Ectodermal cell (in vitro differentiated cells): ENCODE results near the gene GMPR2.
A peak's percentile ranks its signal among the peaks of the same experiment; 100 is the strongest.
"Not testable (repeated sequence)": the region's sequence is repeated elsewhere in the genome, so short reads cannot be mapped to it uniquely, and the experiment has no call there.

Experiments used
- H3K27ac ChIP-seq: 2 replicates; pipeline ENCODE4 v1.7.0; 2013; ENCODE audit warnings: mild to moderate bottlenecking, low read depth, low read length; ENCODE audit not compliant: insufficient read depth, poor library complexity, severe bottlenecking
- H3K27me3 ChIP-seq: 2 replicates; pipeline ENCODE4 v1.7.0; 2013; ENCODE audit warnings: mild to moderate bottlenecking, low read length; ENCODE audit not compliant: insufficient read depth, control insufficient read depth, poor library complexity, severe bottlenecking
- H3K36me3 ChIP-seq: one replicate; pipeline ENCODE4 v1.7.0; 2013; ENCODE audit warnings: low read length; ENCODE audit not compliant: control insufficient read depth, insufficient read depth
- H3K4me1 ChIP-seq: one replicate; pipeline ENCODE4 v1.7.0; 2013; ENCODE audit warnings: low read length; ENCODE audit not compliant: control insufficient read depth, insufficient read depth
- H3K4me3 ChIP-seq: 2 replicates; pipeline ENCODE4 v1.7.0; 2013; ENCODE audit warnings: low read depth, low read length, control low read depth; ENCODE audit not compliant: insufficient read depth
- H3K9me3 ChIP-seq: 2 replicates; pipeline ENCODE4 v1.7.0; 2013; ENCODE audit warnings: mild to moderate bottlenecking, low read length, moderate library complexity; ENCODE audit not compliant: control insufficient read depth
- WGBS, 2 experiments: methylation state at CpG; one replicate each; pipeline ENCODE4 v1.1.7; 2013; ENCODE audit warnings: missing lambda C conversion rate in 2 of 2; 5-methylcytosine and 5-hydroxymethylcytosine counted together

Gene GMPR2

DNA sequence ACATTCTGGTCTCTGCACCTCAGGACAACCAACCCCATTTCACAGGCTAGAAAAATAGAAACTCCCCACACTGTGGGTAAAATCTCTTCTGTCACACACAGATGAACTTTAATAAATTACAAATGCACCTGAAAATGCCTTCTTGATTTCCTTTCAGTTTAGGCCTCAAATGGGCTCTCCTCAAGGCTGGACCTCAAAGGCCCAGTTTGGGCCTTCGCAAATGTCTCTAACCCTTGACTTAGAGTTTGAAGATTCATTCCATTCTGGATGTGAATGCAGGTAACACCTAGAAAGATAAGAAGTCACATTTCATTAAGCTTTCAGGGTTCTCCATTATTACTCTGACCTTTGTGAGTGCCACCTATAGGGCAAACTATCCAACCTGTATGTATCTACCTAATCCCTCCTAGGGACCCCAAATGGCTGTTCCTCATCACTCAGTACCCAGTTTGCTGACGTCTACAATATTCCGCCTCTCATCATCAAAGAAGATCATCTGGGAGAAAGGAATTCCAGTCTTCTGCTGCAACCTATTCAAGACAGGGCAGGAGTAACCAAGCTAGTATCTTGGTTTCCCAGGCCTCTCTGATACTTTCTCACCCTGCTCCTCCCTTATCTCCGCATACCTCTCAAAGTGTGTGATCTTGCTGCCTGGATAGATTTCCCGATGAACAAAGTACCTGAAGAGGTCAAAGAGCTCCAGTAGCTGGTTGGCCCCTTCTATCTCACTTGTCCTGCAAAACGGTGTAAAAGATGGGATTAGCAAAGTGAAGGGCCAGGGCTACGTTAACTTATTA lies 18.7 kb upstream of the GMPR2 start:
- Histone ChIP-seq H3K36me3 (peaks cover 16% of the 10 kb centered on the region), H3K4me3 (peak overlapping the region; percentile 54), H3K4me1 (peaks cover 8% of the 10 kb centered on the region), H3K27me3 (no peaks in the 10 kb centered on the region), H3K27ac (no peak overlapping the region), H3K9me3 (no peaks in the 10 kb centered on the region)
- 95% methylated on average over 7 of the region's 7 CpGs for WGBS, 2 experiments

DNA sequence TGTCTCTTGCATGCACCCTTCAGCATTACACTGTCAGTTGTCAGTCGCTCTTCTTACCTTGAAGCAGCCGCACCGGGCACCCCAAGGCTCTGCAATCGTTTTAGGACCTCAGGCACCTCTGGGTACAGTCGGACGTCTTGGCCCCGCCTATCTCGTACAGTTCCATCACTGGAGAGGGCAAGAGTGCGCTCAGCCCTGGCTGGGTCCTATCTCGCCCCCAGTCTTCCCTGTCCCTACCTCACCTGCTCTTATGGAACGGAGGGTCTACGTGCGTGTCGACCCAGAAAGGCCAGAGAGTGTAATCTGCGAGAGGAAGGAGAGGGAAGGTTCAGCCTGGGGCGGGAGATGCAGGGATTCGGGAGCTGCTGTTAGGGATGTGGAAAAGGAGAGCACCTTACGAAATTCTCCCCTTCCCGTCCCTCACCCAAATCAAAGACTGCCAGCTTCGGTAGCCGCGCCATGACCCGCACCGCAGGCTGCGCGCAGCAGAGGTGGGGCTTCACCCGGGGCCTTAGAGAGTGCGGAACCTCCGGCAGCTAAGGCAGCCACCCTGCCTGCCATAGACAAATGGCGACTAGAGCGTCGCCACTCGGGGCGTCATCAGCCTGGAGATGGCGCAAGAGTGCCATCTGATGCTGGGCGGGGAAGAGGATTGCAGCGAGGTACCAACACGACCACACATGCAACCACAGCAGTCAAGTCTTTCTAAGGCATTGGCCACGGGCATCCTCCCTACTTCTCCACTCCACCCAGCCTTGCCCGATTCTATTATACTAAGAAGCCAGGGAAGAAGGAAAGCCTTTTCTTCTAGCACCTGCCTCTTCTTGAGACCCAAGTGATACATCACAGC lies 17.0 kb upstream of the GMPR2 start, which contains the start of gene MDP1:
MDP1 (minus strand) TSS at position 572 of the 850 bp plus-strand sequence; CDS start at position 461, 111 bp downstream.
- peaks cover 3% of the 10 kb centered on the region for H3K36me3 ChIP-seq
- peaks cover 8% of the 10 kb centered on the region for H3K4me1 ChIP-seq
- 2% methylated on average over 40 of the region's 40 CpGs for WGBS, 2 experiments
- H3K9me3 ChIP-seq, result no peaks in the 10 kb centered on the region
- peak within 1 kb of the TSS; percentile 65 for H3K4me3 ChIP-seq
- no peak within 1 kb of the TSS for H3K27ac ChIP-seq
- H3K27me3 ChIP-seq, result no peaks in the 10 kb centered on the region

DNA sequence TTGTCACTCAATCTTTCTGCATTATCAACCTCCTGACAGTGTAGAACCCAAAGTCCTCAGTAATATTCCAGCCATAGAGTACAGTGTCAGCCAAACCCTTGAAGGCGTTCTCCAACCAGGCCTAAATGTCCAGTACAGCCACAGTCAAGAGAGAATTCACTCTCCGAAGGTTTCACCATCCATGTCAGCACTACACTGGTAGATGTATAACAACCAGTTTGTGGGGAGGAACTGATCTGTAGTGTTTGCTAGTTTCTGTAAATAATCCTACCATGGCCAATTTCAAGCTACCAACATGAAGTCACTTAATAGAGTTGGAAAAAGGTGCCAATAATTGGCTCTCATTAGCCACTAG lies 16.4 kb upstream of the GMPR2 start:
- H3K4me1 ChIP-seq, result peaks cover 8% of the 10 kb centered on the region
- H3K27ac ChIP-seq, result no peak overlapping the region
- H3K4me3 ChIP-seq, result no peak overlapping the region
- peaks cover 3% of the 10 kb centered on the region for H3K36me3 ChIP-seq
- no peaks in the 10 kb centered on the region for H3K27me3 ChIP-seq
- 88 to 98% methylated on average over 2 of the region's 2 CpGs for WGBS, 2 experiments
- no peaks in the 10 kb centered on the region for H3K9me3 ChIP-seq

DNA sequence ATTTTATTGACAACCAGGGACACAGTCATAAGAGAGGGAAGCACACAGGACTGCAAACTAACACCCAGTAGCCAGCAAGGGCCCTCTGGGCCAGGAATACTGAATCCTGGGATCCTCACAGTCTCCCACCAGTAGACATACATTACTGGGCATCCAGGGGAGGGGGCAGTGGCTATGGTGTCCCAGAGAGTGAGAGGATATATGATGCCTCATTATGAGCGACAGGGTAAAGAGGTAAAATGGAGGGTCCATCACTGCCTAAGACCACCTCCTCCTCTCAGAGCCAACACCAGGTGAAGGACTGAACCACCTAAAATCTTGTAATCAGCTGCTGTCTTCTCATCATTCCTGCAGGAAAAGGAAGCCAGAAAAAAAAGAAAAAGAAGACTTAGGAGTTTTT lies 15.9 kb upstream of the GMPR2 start:
- not testable (repeated sequence) for H3K27me3 ChIP-seq, H3K4me3 ChIP-seq, H3K9me3 ChIP-seq, H3K36me3 ChIP-seq, H3K27ac ChIP-seq, H3K4me1 ChIP-seq
- WGBS, 2 experiments, result 91 to 100% methylated on average over 1 of the region's 1 CpG

DNA sequence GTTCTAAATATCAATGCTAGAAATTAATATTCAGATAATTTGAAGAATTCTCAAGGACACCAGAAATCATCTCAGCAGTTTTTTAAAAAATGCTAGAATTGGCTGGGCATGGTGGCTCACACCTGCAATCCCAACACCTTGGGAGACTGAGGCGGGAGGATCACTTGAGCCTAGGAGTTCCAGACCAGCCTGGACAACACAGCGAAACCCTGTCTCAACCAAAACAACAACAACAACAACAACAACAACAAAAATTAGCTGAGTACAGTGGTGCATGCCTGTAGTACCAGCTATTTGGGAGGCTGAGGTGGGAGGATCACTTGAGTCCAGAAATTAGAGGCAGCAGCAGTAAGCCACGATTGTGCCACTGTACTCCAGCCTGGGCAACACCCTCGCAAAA lies 13.6 kb upstream of the GMPR2 start:
- no peaks in the 10 kb centered on the region for H3K9me3 ChIP-seq
- H3K4me1 ChIP-seq, result peaks cover 2% of the 10 kb centered on the region
- H3K27ac ChIP-seq, result no peak overlapping the region
- no peaks in the 10 kb centered on the region for H3K36me3 ChIP-seq
- no peaks in the 10 kb centered on the region for H3K27me3 ChIP-seq
- 86 to 93% methylated on average over 3 to 4 of the region's 4 CpGs for WGBS, 2 experiments
- no peak overlapping the region for H3K4me3 ChIP-seq

DNA sequence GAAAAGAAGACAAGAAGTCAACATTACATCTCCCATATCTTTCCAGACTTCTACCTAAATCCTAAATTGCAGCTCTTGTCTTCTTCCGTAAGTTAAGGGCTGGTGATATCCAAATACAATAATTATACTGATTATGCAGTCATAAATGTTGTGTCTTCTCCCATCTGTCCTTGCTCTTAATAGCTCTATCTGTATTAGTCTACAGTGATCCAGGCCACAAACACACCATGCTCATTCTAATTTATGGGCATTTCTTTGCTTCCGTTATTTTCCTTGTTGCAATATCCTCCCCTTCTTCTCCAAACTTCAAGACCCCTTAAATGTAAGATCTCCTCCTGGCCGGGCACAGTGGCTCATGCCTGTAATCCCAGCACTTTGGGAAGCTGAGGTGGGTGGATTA lies 13.2 kb upstream of the GMPR2 start:
- Histone ChIP-seq H3K9me3 (no peaks in the 10 kb centered on the region), H3K4me3 (no peak overlapping the region), H3K27me3 (no peaks in the 10 kb centered on the region), H3K27ac (no peak overlapping the region), H3K4me1 (peaks cover 2% of the 10 kb centered on the region), H3K36me3 (no peaks in the 10 kb centered on the region)
- 63 to 91% methylated on average over 2 to 3 of the region's 3 CpGs for WGBS, 2 experiments

DNA sequence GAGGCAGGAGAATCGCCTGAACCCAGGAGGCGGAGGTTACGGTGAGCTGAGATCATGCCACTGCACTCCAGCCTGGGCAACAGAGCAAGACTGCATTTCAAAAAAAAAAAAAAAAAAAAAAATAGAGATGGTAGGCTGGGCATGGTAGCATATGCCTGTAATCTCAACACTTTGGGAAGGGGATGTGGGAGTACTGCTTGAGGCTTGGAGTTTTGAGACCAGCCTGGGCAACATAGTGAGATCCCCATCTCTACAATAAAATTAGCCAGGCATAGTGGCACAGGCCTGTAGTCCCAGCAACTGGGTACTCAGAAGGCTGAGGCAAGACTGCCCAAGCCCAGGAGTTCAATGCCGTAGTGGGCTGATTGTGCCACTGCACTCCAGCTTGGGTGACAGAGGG lies 9.7 kb upstream of the GMPR2 start:
- not testable (repeated sequence) for H3K4me1 ChIP-seq, H3K9me3 ChIP-seq, H3K27ac ChIP-seq, H3K27me3 ChIP-seq, H3K36me3 ChIP-seq, H3K4me3 ChIP-seq
- 93 to 97% methylated on average over 4 of the region's 4 CpGs for WGBS, 2 experiments

DNA sequence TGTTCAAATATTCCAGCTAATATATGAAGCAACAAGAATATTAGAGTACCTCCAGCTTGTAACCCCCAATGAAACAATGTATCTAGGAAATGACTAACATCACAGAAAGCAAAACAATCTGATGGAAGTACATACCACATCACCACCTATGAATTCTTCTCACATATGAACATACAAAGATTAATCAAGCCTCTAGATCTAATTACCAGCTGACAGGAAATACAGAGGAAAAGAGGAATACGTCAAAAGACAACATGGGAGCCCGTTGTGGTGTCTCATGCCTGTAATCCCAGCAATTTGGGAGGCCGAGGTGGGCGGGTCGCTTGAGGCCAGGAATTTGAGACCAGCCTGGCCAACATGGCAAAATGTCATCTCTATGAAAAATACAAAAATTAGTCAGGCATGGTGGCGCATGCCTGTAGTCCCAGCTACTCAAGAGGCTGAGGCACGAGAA lies 8.1 kb upstream of the GMPR2 start:
- H3K4me1 ChIP-seq, result no peaks in the 10 kb centered on the region
- no peak overlapping the region for H3K4me3 ChIP-seq
- H3K9me3 ChIP-seq, result no peaks in the 10 kb centered on the region
- no peaks in the 10 kb centered on the region for H3K36me3 ChIP-seq
- H3K27me3 ChIP-seq, result no peaks in the 10 kb centered on the region
- WGBS, 2 experiments, result 92 to 96% methylated on average over 7 of the region's 7 CpGs
- H3K27ac ChIP-seq, result no peak overlapping the region

DNA sequence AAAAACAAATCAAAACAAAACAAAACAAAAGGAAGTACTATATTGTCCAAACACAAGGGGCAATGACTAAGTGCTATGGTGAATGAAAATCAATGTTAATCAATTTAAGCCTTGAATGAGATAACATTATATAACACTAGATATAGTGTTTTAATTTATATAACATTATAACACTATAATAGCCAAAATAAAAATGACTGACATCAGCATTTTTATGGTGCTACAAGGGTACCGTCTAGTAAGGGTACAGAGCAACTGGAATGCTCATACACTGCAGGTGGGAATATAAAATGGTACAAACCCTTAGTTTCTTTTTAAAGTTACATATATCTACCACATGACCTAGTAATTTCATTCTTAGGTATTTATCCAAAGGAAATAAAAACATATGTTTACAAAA lies 6.3 kb upstream of the GMPR2 start:
- 100% methylated on average over 1 of the region's 1 CpG; no CpG with 5 or more reads in 1 of the 2 experiments for WGBS, 2 experiments
- Histone ChIP-seq H3K4me3 (no peak overlapping the region), H3K9me3 (no peaks in the 10 kb centered on the region), H3K36me3 (no peaks in the 10 kb centered on the region), H3K4me1 (peaks cover 4% of the 10 kb centered on the region), H3K27ac (no peak overlapping the region), H3K27me3 (no peaks in the 10 kb centered on the region)

DNA sequence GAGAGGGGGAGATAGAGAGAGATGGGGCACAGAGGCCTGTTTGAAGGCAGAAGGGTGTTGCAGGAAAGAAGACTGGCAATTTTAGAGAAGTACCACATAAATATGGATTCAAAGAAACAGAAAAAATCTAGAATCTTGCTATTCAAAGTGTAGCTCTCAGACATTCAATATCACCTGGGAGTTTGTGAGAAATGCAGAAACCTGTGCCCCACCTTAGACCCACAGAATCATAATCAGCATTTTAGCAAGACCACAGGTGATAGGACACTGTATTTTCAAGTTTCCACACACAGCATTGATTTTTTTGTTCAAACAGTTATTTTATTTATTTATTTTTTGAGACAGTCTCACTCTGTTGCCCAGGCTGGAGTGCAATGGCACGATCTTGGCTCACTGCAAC lies 3.8 kb upstream of the GMPR2 start:
- no peak overlapping the region for H3K27ac ChIP-seq
- no peak overlapping the region for H3K4me3 ChIP-seq
- no peaks in the 10 kb centered on the region for H3K27me3 ChIP-seq
- H3K9me3 ChIP-seq, result no peaks in the 10 kb centered on the region
- 0% methylated on average over 1 of the region's 1 CpG for WGBS, 2 experiments
- H3K4me1 ChIP-seq, result peaks cover 11% of the 10 kb centered on the region
- H3K36me3 ChIP-seq, result no peaks in the 10 kb centered on the region
